GM23248 (cell line): ENCODE results near the gene KLF13.

Experiments used
- EZH2 ChIP-seq: fragments of 200-600 bp; sonication (generic); IDR thresholded peaks from 2 replicates; pipeline ENCODE4 v1.6.1; 2018; ENCODE audit warnings: antibody characterized with exemption, mild to moderate bottlenecking; ENCODE audit not compliant: insufficient read depth, poor library complexity, severe bottlenecking
- EZH2phosphoT487 ChIP-seq: fragments of 200-600 bp; sonication (generic); IDR thresholded peaks from 2 replicates; pipeline ENCODE4 v1.6.1; 2018; ENCODE audit warnings: antibody characterized with exemption, moderate library complexity, mild to moderate bottlenecking, low read depth; ENCODE audit not compliant: insufficient read depth

DNA sequence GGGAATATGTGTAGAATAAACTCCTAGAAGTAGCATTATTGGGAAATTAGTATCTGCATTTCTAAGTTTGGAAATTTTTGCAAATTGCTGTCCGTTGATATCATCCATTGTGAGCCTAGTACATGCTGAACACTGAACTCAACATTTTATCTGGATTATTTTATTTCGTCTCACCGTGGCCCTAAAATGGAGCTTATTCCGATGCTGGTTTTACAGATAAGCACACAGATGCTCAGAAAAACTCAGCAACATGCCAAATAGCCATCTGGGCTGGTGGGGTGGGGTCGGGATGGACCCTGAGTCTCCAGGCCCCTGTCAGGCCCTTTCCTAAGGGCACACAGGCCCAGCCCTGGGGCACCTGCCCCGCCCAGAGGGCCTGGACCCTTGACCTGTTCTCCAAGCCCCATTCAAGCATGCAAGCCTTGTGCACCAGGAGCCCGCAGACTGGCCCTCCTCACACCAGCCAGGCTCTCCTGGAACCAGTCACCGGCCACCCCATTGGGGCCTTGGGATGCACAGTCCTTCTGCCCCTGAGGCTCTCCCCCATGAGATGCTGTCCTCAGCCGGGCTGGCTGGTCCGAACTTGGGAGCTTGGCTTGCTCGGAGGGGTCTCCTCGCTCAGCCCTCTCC lies 20.7 kb upstream of the KLF13 start:
- no peak for TF ChIP-seq EZH2
- no peak for TF ChIP-seq EZH2phosphoT487
